ENCODE results near the gene AJUBA. TPM values are rescaled to one million over a fixed set of nuclear protein-coding genes. Genes with fewer than 3 reads are reported as not detected.

The AJUBA gene
- total and polyA plus RNA-seq, 2 of the 8 experiments (the other 6 are each of a cell fraction or from before 2014, with no cell fraction given) = 33.1 to 46.0 TPM

- Histone ChIP-seq H3K79me1 (ENCODE audit: low read depth, low read length) (no peaks in the 10 kb centered on the region), H3K79me2 (ENCODE audit: control insufficient read depth in 1 of 2, insufficient read depth in 2 of 2, low read length in 2 of 2) (no peaks in the 10 kb centered on the region), H2BK20ac (ENCODE audit: low read length) (no peak overlapping the region), H2AK5ac (ENCODE audit: low read depth, low read length) (no peak overlapping the region), H3K4me2 (ENCODE audit: insufficient read depth in 1 of 2, low read depth in 2 of 2, low read length in 2 of 2) (no peak overlapping the region), H3K18ac (ENCODE audit: extremely low read depth, low read length) (no peak overlapping the region), H3K4me3 (ENCODE audit: extremely low read depth in 1 of 4, insufficient read depth in 2 of 4, low read depth in 3 of 4, low read length in 4 of 4) (no peak overlapping the region), H2AFZ (ENCODE audit: low read length) (no peak overlapping the region), H3K27ac (ENCODE audit: low read depth, low read length) (no peak overlapping the region), H3K4me1 (replicated peaks in 1 of 4; ENCODE audit: control insufficient read depth in 3 of 4, insufficient read depth in 4 of 4, low read length in 3 of 4) (peaks cover 0 to 3% (median under 1%) of the 10 kb centered on the region in 4 experiments; a peak in 1 of 7 replicates), H4K8ac (ENCODE audit: extremely low read depth, insufficient read depth, low read length) (no peak overlapping the region), H2BK120ac (replicated peaks; ENCODE audit: low read depth, low read length) (no peak overlapping the region), H3K36me3 (ENCODE audit: control insufficient read depth in 2 of 4, insufficient read depth in 4 of 4, low read length in 3 of 4) (peaks cover 0 to 7% (median under 1%) of the 10 kb centered on the region in 4 experiments; a peak in 5 of 8 replicates), H3K9me3 (ENCODE audit: insufficient read depth in 2 of 2, low read depth in 1 of 2, low read length in 1 of 2) (no peaks in the 10 kb centered on the region), H3K27me3 (replicated peaks in 1 of 4; ENCODE audit: control insufficient read depth in 3 of 4, extremely low read depth in 1 of 4, insufficient read depth in 3 of 4, low read length in 3 of 4) (no peaks in the 10 kb centered on the region), H3K14ac (ENCODE audit: insufficient read length) (no peak overlapping the region), H3K4ac (replicated peaks; ENCODE audit: insufficient read length, low read depth, low read length) (no peak overlapping the region), H2BK15ac (ENCODE audit: low read length) (no peak overlapping the region), H2BK5ac (ENCODE audit: low read depth, low read length) (no peak overlapping the region), H2BK12ac (ENCODE audit: low read depth, low read length) (no peak overlapping the region), H4K5ac (ENCODE audit: insufficient read length, low read depth, low read length) (no peak overlapping the region), H3K23ac (ENCODE audit: insufficient read length) (no peak overlapping the region), H3K56ac (replicated peaks; ENCODE audit: insufficient read length, low read depth, low read length) (no peak overlapping the region), H3K9ac (replicated peaks in 1 of 4; ENCODE audit: extremely low read depth in 1 of 4, low read depth in 3 of 4, low read length in 3 of 4) (no peak overlapping the region; a peak in 1 of 7 replicates), H4K91ac (replicated peaks; ENCODE audit: insufficient read length, low read length) (no peak overlapping the region), H3K23me2 (ENCODE audit: low read depth, low read length) (no peaks in the 10 kb centered on the region; the same call in 1 of the 2 replicates), H4K20me1 (replicated peaks in 1 of 2; ENCODE audit: control insufficient read depth in 1 of 2, insufficient read depth in 2 of 2, low read length in 2 of 2) (peaks cover 0 to 2% of the 10 kb centered on the region in 2 experiments)
- ChIA-PET CTCF (ENCODE audit: partially characterized antibody) (interaction anchor here (0.7 to 11.9 kb wide), 11 partner anchors 17 to 61 kb away, joined by 3 to 103 read pairs (median 3); partner anchors contain the start of gene AJUBA), POLR2A (ENCODE audit: partially characterized antibody) (interaction anchor here (0.7 to 11.2 kb wide), 8 partner anchors 9 to 38 kb away, joined by 3 to 99 read pairs (median 4); partner anchors contain the start of genes AJUBA and PSMB5)
- 93% methylated on average over 7 of the region's 7 CpGs; no CpG with 5 or more reads in 1 of the 2 experiments for WGBS, 2 experiments (ENCODE audit: extremely low coverage in 1 of 2, insufficient coverage in 1 of 2, insufficient read length in 1 of 2, insufficient replicate concordance in 2 of 2, low coverage in 1 of 2, low lambda C conversion rate in 2 of 2, missing lambda C conversion rate in 1 of 2)
- FAIRE-seq = no peak
- no peak for DNase-seq (ENCODE audit: low read depth in 1 of 2, low spot score in 2 of 2)
- TF ChIP-seq RFX5 (IDR thresholded peaks at IDR 0.05; ENCODE audit: borderline replicate concordance, low read depth, low read length) (no peak), TAF7 (optimal IDR thresholded peaks at IDR 0.05; ENCODE audit: borderline replicate concordance, low read depth, low read length) (no peak), MAX (IDR thresholded peaks at IDR 0.05) (no peak), HDAC6 (IDR thresholded peaks at IDR 0.05; ENCODE audit: low read depth, low read length) (no peak)
Measured at GRCh38 chr14:23020143-23021128, 38.1 kb upstream of the AJUBA start.
